A549 treated with DMSO at 1 μM for 4 hours (cell line): Measurements from ENCODE around the gene SRC. TPM values are rescaled to one million over a fixed set of nuclear protein-coding genes. Genes with fewer than 3 reads are reported as not detected.

Experiments
- total RNA-seq: library from RNA; stranded (reverse); fragments of 200-300 nt; extraction: Qiagen RNA extraction; gene quantifications from 5 replicates; pipeline ENCODE4 v1.2.3, GENCODE V29; 2022; ENCODE audit warnings: low read depth

The SRC gene
- 166 to 205 TPM (median 196 TPM) in 5 replicates for total RNA-seq

DNA sequence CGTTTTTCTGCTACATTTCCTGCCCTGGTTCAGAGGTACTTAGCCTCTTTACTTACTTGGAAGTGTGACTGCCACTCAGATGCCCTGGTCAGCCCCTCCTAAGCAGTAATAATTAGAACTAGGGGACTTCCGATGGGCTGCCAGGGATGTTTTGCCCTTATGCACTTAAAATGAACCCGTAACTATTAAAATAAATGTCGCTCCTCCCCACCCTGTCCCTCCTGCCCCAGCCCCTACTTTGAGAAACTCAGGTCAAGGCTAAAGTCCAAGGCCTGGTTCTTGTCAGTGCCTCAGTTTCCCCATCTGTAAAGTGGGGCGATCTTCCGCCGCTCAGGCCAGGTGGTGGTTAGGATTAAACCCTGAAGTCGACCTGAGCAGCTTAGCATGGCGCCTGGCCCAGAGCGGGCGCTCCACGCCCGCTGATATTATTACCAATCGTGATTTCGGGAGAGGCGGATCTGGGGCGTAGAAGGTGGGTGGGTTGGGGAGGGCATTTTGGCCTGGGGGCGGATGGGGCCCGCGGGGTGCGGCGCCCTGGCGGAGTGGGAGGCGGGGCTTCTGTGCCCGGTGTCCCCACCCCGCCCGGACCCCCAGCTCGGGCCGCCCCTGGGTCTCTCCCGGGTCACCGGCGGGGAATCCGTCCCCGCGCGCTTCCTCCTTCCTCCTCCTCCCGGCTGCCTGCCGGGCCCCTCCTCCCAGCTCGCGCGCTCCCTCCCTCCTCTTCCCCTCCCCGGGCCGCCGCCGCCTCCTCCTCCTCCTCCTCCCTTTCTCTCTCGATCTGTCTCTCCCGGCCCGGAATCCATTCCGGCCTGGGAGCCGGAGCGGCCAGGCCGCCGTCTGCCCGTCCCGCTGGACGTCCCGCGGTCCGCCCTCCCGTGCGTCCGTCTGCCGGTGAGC, at the start of gene SRC:
SRC (plus strand) TSS at position 802 of the 897 bp plus-strand sequence. CDS start 38,014 bp downstream, outside the sequence.

Other genes starting within 250 kb of the SRC start
- 257 to 271 TPM (median 268 TPM) in 5 replicates for gene RPN2, start 166.8 kb upstream of the SRC start, total RNA-seq
- gene MROH8, start 166.6 kb upstream of the SRC start, total RNA-seq: 0.62 to 1.1 TPM (median 1.00 TPM) in 5 replicates
- not detected in 5 replicates for gene GHRH, start 84.3 kb upstream of the SRC start, total RNA-seq
- 89.9 to 101 TPM (median 97.6 TPM) in 5 replicates for gene MANBAL, start 56.5 kb upstream of the SRC start, total RNA-seq
- not detected in 5 replicates for gene NNAT, start 175.1 kb downstream of the SRC start, total RNA-seq
- 43.2 to 51.1 TPM (median 50.1 TPM) in 5 replicates for gene BLCAP, start 181.7 kb downstream of the SRC start, total RNA-seq